Measurements from ENCODE around the gene UGT3A1.

DNA sequence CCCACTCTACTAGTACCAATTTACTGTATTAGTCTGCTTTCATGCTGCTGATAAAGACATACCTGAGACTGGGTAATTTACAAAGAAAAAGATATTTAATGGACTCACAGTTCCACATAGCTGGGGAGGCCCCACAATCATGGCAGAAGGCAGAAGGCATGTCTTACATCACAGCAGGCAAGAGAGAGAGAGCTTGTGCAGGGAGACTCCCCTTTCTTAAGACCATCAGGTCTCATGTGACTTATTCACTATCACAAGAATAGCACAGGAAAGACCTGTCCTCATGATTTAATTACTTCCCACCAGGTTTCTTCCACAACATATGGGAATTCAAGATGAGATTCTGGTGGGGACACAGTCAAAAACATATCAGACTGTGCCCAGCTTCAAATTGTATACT lies 11.5 kb downstream of the UGT3A1 start:
- TF ChIP-seq POLR2A (IDR thresholded peaks at IDR 0.05): no peak
- TF ChIP-seq CTCF (IDR thresholded peaks at IDR 0.05): no peak
